ENCODE measurements around the gene CYP27A1. TPM values are rescaled to one million over a fixed set of nuclear protein-coding genes. Genes with fewer than 3 reads are reported as not detected.

CYP27A1 gene
- total RNA-seq, 1 experiment from 2014 or later: 20.9 TPM

GRCh38 chr2:218858138-218858445, 76.1 kb downstream of the CYP27A1 start:
- Mint-ChIP-seq H3K9me3 (ENCODE audit: unreplicated experiment) (no peaks in the 10 kb centered on the region), H3K36me3 (ENCODE audit: insufficient read depth, unreplicated experiment) (peaks cover 15% of the 10 kb centered on the region), H3K4me3 (ENCODE audit: unreplicated experiment) (peak overlapping the region; percentile 76), H3K4me1 (ENCODE audit: low read depth, unreplicated experiment) (peaks cover 54% of the 10 kb centered on the region), H3K27me3 (ENCODE audit: insufficient read depth, unreplicated experiment) (peaks cover 11% of the 10 kb centered on the region), H3K27ac (ENCODE audit: unreplicated experiment) (peak overlapping the region; percentile 7)
- Histone ChIP-seq H3K36me3 (ENCODE audit: control insufficient read depth, insufficient read depth, low read length) (no peaks in the 10 kb centered on the region), H3K27me3 (replicated peaks; ENCODE audit: control insufficient read depth, insufficient read depth, low read length) (peaks cover 6% of the 10 kb centered on the region), H3K4me3 (ENCODE audit: low read depth, low read length) (no peak overlapping the region), H3K4me1 (peaks cover 46% of the 10 kb centered on the region), H3K9me3 (no peaks in the 10 kb centered on the region)
- TF ChIP-seq CTCF (IDR thresholded peaks at IDR 0.05; ENCODE audit: insufficient read depth in 1 of 2, low read depth in 1 of 2, low read length in 1 of 2, severe bottlenecking in 1 of 2, unreplicated experiment in 1 of 2): no peak
- no peak for DNase-seq
- intact Hi-C loops (cut with micrococcal nuclease; ENCODE audit: unreplicated experiment): no loop called here
- CTCF ChIA-PET: interaction anchor here (0.6 to 1.5 kb wide), 3 partner anchors 11 to 40 kb away, joined by 3 to 10 read pairs (median 5); no protein-coding TSS in a partner anchor
- POLR2A ChIA-PET: no interaction called here
- BruUV-seq (replicated peaks): no TSS peak

DNA sequence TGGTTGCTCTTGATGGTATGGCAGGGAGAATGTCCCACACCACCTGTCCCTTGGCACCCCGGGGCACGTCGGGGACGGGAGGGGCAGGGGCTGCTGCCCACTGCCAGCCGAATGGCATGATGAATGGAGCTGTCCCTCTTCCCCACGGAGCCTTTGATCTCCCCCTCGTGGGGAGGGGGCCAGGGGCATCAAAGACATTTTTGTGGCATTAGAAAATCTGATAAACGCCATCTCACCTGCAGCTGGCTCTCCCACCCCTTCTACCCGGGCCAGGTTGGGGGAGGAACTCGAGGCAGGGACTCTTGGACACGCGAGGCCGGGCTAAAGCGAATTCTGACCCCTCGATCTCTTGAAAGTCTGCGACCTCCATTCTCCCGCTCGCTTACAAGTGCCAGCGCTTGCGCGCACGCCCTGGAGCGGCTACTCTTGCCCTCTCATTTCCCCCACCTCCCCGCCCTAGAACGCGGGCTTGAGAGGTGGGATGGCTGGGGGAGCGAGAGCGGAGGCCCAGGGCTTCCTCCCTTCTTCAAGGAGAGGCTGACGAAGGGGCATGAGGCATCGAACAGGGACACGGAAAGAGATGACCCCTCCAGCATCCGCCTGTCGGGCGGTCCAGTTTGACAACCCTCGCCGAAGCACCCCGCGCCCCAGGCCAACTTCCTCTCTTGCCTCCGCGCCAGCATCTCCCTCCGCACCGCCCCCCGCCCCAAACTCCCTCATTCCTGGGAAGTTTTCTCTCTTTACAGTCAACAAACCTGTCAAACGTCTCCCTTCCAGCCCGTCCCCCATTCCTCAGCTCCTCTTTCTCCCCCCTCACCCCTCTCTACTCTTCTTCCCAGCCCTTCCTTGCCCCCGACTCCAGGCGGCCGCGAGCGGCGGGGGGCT, 77.0 kb downstream of the CYP27A1 start:
- intact Hi-C loops (cut with micrococcal nuclease; ENCODE audit: unreplicated experiment): no loop called here

More for the DNA sequence above, 77.0 kb downstream of the CYP27A1 start:
- Histone ChIP-seq H3K36me3 (ENCODE audit: control insufficient read depth, insufficient read depth, low read length) (no peaks in the 10 kb centered on the region), H3K27me3 (replicated peaks; ENCODE audit: control insufficient read depth, insufficient read depth, low read length) (peaks cover 6% of the 10 kb centered on the region), H3K9me3 (no peaks in the 10 kb centered on the region), H3K4me3 (ENCODE audit: low read depth, low read length) (peak overlapping the region; percentile 43), H3K4me1 (peaks cover 43% of the 10 kb centered on the region)
- DNase-seq: peak; percentile 63 to 76
- ChIA-PET POLR2A (interaction anchor here (0.5 kb wide), 1 partner anchor 199 kb away, joined by 6 read pairs; the partner anchor contains the start of genes BCS1L and ZNF142), CTCF (interaction anchor here (0.6 to 1.5 kb wide), 4 partner anchors 12 to 39 kb away, joined by 3 to 10 read pairs (median 4); no protein-coding TSS in a partner anchor)
- Mint-ChIP-seq H3K9me3 (ENCODE audit: unreplicated experiment) (no peaks in the 10 kb centered on the region), H3K4me3 (ENCODE audit: unreplicated experiment) (peak overlapping the region; percentile 76), H3K36me3 (ENCODE audit: insufficient read depth, unreplicated experiment) (peaks cover 20% of the 10 kb centered on the region), H3K27me3 (ENCODE audit: insufficient read depth, unreplicated experiment) (peaks cover 11% of the 10 kb centered on the region), H3K27ac (ENCODE audit: unreplicated experiment) (peak overlapping the region; percentile 7), H3K4me1 (ENCODE audit: low read depth, unreplicated experiment) (peaks cover 45% of the 10 kb centered on the region)
- no TSS peak for BruUV-seq (replicated peaks)
- TF ChIP-seq CTCF (IDR thresholded peaks at IDR 0.05; ENCODE audit: insufficient read depth in 1 of 2, low read depth in 1 of 2, low read length in 1 of 2, severe bottlenecking in 1 of 2, unreplicated experiment in 1 of 2): no peak

Measured in Caco-2 (cell line).